OCI-LY3 (cell line): ENCODE results near the gene HMOX1.

Source experiments
- H2AFZ ChIP-seq: fragments of 200-600, 300-600 bp; shearing (Covaris generic); 2 replicates; pipeline ENCODE4 v1.6.0; 2014; ENCODE audit warnings: antibody characterized with exemption, low read depth, low read length
- H3K27ac ChIP-seq: fragments of 200-600, 300-600 bp; sonication (generic); 2 replicates; pipeline ENCODE4 v1.5.1; 2014; ENCODE audit warnings: mild to moderate bottlenecking, low read length, moderate library complexity, mixed read lengths
- H3K27me3 ChIP-seq: fragments of 200-600, 300-600 bp; sonication (generic); 2 replicates; pipeline ENCODE4 v1.6.1; 2014; ENCODE audit warnings: low read depth, low read length, mixed read lengths
- H3K36me3 ChIP-seq: fragments of 200-600, 300-600 bp; sonication (generic); replicated peaks from 2 replicates; pipeline ENCODE3; 2014; ENCODE audit warnings: low read depth, low read length, mixed read lengths
- H3K4me1 ChIP-seq: fragments of 300-600, 200-600 bp; sonication (generic); 2 replicates; pipeline ENCODE4 v1.6.1; 2014; ENCODE audit warnings: low read length, mixed read lengths
- H3K4me2 ChIP-seq: fragments of 200-600, 300-600 bp; sonication (generic); 2 replicates; pipeline ENCODE4 v1.6.1; 2014; ENCODE audit warnings: low read length, mixed read lengths
- H3K4me3 ChIP-seq: fragments of 300-600, 200-600 bp; sonication (generic); 2 replicates; pipeline ENCODE4 v1.5.1; 2014; ENCODE audit warnings: antibody characterized with exemption, mild to moderate bottlenecking, low read length, moderate library complexity
- H3K79me2 ChIP-seq: fragments of 300-600, 200-600 bp; shearing (Covaris generic); 2 replicates; pipeline ENCODE4 v1.6.1; 2014; ENCODE audit warnings: mild to moderate bottlenecking, low read length, mixed read lengths
- H3K9ac ChIP-seq: fragments of 300-600, 200-600 bp; shearing (Covaris generic); 2 replicates; pipeline ENCODE4 v1.6.0; 2014; ENCODE audit warnings: mild to moderate bottlenecking, low read length, moderate library complexity
- H3K9me3 ChIP-seq: fragments of 200-600, 300-600 bp; shearing (Covaris generic); 2 replicates; pipeline ENCODE4 v1.6.1; 2014; ENCODE audit warnings: low read length, mixed read lengths; ENCODE audit not compliant: insufficient read depth
- H4K20me1 ChIP-seq: fragments of 200-600, 300-600 bp; sonication (generic); 2 replicates; pipeline ENCODE4 v1.6.1; 2016; ENCODE audit warnings: low read length, mixed read lengths; ENCODE audit not compliant: insufficient read depth
- CTCF ChIP-seq: fragments of 200-600, 300-600 bp; sonication (generic); IDR thresholded peaks from 2 replicates; pipeline ENCODE4 v1.5.1; 2014; ENCODE audit warnings: antibody characterized with exemption, low read length, low read depth
- EZH2phosphoT487 ChIP-seq: fragments of 200-600 bp; shearing (Covaris generic); IDR thresholded peaks from 2 replicates; pipeline ENCODE4 v1.6.1; 2018; ENCODE audit warnings: antibody characterized with exemption, mixed run types, low read depth

HMOX1 gene

DNA sequence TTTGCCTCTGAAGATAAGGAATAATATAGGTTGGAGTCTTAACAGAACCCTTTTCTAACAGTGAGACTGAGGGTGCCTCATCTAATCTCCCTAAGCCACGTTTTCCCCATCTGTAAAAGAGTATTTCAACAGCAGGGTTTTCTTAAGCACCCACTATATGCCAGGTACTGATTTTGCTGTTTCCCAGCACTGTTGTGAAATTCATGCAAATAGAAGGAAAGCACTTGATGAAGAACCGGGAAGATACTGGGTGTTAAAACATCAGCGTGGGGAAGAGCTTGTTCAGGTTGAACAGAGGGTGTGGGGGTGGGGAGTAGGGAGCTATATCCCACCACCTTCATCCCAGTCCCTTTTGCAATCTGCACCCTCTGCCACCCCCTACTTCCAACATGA, 2.8 kb downstream of the HMOX1 start:
- Histone ChIP-seq H3K36me3 (peaks cover 42% of the 10 kb centered on the region), H3K4me2 (peak overlapping the region; percentile 15; the same call in 1 of the 2 replicates), H3K9me3 (no peaks in the 10 kb centered on the region), H3K27ac (no peak overlapping the region), H3K4me1 (peaks cover 30% of the 10 kb centered on the region), H4K20me1 (peaks cover 31% of the 10 kb centered on the region; the same call in 1 of the 2 replicates), H2AFZ (no peak overlapping the region), H3K79me2 (peaks cover 23% of the 10 kb centered on the region), H3K27me3 (no peaks in the 10 kb centered on the region), H3K4me3 (no peak overlapping the region), H3K9ac (no peak overlapping the region)
- TF ChIP-seq EZH2phosphoT487 (no peak), CTCF (no peak)

- H3K27me3 ChIP-seq, result no peaks in the 10 kb centered on the region
- no peaks in the 10 kb centered on the region for H3K9me3 ChIP-seq
- TF ChIP-seq EZH2phosphoT487 (no peak), CTCF (no peak)
- no peak overlapping the region for H2AFZ ChIP-seq
- peaks cover 23% of the 10 kb centered on the region for H3K79me2 ChIP-seq
- no peak overlapping the region for H3K4me3 ChIP-seq
- no peak overlapping the region for H3K27ac ChIP-seq
- H4K20me1 ChIP-seq, result peaks cover 31% of the 10 kb centered on the region; the same call in 1 of the 2 replicates
- no peak overlapping the region for H3K9ac ChIP-seq
- H3K4me1 ChIP-seq, result peaks cover 29% of the 10 kb centered on the region
- H3K36me3 ChIP-seq, result peaks cover 45% of the 10 kb centered on the region
- no peak overlapping the region for H3K4me2 ChIP-seq
Observed at GRCh38 chr22:35384527-35384926, 3.6 kb downstream of the HMOX1 start.

- H3K9ac ChIP-seq, result no peak overlapping the region
- no peaks in the 10 kb centered on the region for H3K9me3 ChIP-seq
- no peaks in the 10 kb centered on the region for H3K27me3 ChIP-seq
- H3K79me2 ChIP-seq, result peaks cover 23% of the 10 kb centered on the region
- peaks cover 31% of the 10 kb centered on the region; the same call in 1 of the 2 replicates for H4K20me1 ChIP-seq
- TF ChIP-seq EZH2phosphoT487 (no peak), CTCF (no peak)
- peaks cover 25% of the 10 kb centered on the region for H3K4me1 ChIP-seq
- H3K4me2 ChIP-seq, result no peak overlapping the region
- no peak overlapping the region for H3K27ac ChIP-seq
- no peak overlapping the region for H3K4me3 ChIP-seq
- no peak overlapping the region for H2AFZ ChIP-seq
- H3K36me3 ChIP-seq, result peaks cover 50% of the 10 kb centered on the region
Observed at GRCh38 chr22:35384975-35385588, 4.2 kb downstream of the HMOX1 start.

DNA sequence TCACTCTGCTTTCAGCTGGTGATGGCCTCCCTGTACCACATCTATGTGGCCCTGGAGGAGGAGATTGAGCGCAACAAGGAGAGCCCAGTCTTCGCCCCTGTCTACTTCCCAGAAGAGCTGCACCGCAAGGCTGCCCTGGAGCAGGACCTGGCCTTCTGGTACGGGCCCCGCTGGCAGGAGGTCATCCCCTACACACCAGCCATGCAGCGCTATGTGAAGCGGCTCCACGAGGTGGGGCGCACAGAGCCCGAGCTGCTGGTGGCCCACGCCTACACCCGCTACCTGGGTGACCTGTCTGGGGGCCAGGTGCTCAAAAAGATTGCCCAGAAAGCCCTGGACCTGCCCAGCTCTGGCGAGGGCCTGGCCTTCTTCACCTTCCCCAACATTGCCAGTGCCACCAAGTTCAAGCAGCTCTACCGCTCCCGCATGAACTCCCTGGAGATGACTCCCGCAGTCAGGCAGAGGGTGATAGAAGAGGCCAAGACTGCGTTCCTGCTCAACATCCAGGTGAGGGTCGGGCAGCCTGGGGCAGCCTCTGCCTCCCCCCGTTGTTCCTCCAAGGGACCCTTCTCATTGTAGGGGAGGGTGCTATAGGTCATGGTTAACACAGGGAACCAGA, 5.9 kb downstream of the HMOX1 start:
- Histone ChIP-seq H3K27ac (no peak overlapping the region), H3K9me3 (no peaks in the 10 kb centered on the region), H3K4me1 (peaks cover 18% of the 10 kb centered on the region), H3K4me2 (no peak overlapping the region), H2AFZ (no peak overlapping the region), H3K9ac (no peak overlapping the region), H3K79me2 (peaks cover 15% of the 10 kb centered on the region), H3K36me3 (peaks cover 58% of the 10 kb centered on the region), H4K20me1 (peaks cover 31% of the 10 kb centered on the region; the same call in 1 of the 2 replicates), H3K27me3 (no peaks in the 10 kb centered on the region), H3K4me3 (no peak overlapping the region)
- TF ChIP-seq CTCF, result no peak
- no peak for TF ChIP-seq EZH2phosphoT487
